AG09319 (cell line): ENCODE data around the gene TMTC1.

Source experiments
- DNase-seq: peaks from one replicate; pipeline ENCODE4 v3.0.0-alpha.2; 2010; ENCODE audit warnings: low read depth; ENCODE audit errors: extremely low read depth
- TF ChIP-seq, protein P1 (sequence below): IDR thresholded peaks from 2 replicates; pipeline ENCODE4 v1.5.1; 2011; ENCODE audit warnings: low read depth, mild to moderate bottlenecking, inconsistent platforms, low read length, moderate library complexity

TMTC1 gene

GRCh38 chr12:29759950-29760349, 23.8 kb downstream of the TMTC1 start:
- TF ChIP-seq, protein P1, sequence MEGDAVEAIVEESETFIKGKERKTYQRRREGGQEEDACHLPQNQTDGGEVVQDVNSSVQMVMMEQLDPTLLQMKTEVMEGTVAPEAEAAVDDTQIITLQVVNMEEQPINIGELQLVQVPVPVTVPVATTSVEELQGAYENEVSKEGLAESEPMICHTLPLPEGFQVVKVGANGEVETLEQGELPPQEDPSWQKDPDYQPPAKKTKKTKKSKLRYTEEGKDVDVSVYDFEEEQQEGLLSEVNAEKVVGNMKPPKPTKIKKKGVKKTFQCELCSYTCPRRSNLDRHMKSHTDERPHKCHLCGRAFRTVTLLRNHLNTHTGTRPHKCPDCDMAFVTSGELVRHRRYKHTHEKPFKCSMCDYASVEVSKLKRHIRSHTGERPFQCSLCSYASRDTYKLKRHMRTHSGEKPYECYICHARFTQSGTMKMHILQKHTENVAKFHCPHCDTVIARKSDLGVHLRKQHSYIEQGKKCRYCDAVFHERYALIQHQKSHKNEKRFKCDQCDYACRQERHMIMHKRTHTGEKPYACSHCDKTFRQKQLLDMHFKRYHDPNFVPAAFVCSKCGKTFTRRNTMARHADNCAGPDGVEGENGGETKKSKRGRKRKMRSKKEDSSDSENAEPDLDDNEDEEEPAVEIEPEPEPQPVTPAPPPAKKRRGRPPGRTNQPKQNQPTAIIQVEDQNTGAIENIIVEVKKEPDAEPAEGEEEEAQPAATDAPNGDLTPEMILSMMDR, result no peak
- DNase-seq, result no peak

DNA sequence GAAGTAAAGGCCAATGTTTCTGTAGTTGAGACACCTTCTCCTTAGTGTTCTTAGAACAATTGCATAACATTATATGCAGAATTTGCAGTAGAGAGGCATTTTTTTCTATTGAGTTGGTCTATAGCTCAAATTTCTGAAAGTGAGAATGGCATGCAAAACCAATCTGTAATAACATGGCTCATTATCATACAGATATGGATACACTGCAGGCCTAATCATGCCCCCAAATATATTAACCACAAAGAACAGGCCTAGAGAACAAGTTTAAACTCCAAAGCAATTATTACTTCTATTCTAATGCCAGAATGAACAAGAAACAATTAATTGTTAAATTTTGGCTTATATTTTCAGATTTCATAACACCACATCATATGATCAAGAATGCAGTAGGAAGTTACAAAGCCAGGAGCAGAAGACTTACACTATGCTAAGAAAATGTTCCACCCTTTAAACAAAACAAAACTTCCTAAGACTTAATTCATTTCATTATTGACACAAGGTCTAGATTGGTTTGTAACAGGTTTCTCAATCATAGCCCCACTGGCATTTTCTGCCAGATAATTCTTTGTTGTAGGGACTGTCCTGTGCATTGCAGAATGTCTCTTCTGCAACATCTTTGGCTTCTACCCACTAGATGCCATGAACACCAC, 26.9 kb downstream of the TMTC1 start:
- no peak for DNase-seq

GRCh38 chr12:29754235-29755189, 29.2 kb downstream of the TMTC1 start:
- TF ChIP-seq, protein P1, result no peak
- no peak for DNase-seq

More for the DNA sequence above, 26.9 kb downstream of the TMTC1 start:
- TF ChIP-seq, protein P1, result no peak

GRCh38 chr12:29752121-29752520, 31.6 kb downstream of the TMTC1 start:
- no peak for DNase-seq
- TF ChIP-seq, protein P1, result no peak

- no peak for DNase-seq
- TF ChIP-seq, protein P1, result no peak
These were observed 32.1 kb downstream of the TMTC1 start for GRCh38 chr12:29751676-29752075.

- no peak for DNase-seq
- TF ChIP-seq, protein P1, result no peak
These were observed 32.9 kb downstream of the TMTC1 start for GRCh38 chr12:29750928-29751220.
